ENCODE results near the gene MBOAT7.

The MBOAT7 gene

DNA sequence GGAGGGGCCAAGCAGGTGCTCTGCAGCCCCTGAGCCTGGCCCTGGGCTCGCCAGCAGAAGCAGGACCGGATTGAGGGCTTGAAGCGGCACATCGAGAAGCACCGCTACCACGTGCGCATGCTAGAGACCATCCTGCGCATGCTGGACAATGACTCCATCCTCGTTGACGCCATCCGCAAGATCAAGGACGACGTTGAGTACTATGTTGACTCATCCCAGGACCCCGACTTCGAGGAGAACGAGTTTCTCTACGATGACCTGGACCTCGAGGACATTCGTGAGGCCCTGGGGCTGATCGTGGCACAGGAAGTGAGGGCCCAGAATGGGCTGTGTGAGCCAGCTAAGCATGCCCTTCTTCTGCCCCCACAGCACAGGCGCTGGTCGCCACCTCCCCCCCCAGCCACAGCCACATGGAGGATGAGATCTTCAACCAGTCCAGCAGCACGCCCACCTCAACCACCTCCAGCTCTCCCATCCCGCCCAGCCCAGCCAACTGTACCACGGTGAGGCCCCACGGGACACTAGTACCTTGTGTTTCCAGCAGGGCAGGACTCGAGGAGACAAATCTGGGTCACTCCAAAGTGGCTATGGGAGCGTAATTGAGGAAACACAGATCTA, 43.7 kb downstream of the MBOAT7 start:
- in situ Hi-C loops (cut with MboI; ENCODE audit: low sequenced_read_pairs), result no loop called here

DNA sequence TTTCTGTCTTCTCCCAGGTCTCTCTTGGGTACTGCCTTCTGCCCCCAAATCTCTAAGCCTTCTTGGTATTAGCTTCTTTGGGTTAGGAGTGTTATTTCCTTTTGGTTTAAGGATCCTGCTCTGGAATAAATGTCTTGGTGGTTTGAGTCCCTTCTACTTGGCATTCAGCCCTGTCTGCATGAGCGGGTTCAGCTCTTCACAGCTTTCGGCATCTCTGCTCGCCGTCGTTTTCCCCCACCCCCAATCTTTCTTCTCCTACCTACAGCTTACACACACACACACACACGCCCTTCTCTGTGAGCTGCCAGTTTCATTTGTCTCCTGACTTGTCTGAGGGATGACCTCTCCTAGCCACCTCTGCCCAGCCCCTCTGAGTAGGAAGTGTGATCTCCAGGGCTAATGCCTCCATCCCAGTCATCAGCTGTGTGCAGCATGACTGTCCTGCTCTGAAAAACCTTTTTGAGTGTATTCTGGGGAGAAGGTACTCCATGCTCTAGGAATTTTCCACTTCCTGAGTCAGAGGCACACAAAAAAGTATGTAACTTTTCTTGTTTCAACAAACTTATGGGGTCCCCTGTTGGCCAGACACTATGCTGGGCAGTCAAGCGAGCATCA, 47.1 kb downstream of the MBOAT7 start:
- in situ Hi-C loops (cut with MboI; ENCODE audit: low sequenced_read_pairs), result no loop called here

DNA sequence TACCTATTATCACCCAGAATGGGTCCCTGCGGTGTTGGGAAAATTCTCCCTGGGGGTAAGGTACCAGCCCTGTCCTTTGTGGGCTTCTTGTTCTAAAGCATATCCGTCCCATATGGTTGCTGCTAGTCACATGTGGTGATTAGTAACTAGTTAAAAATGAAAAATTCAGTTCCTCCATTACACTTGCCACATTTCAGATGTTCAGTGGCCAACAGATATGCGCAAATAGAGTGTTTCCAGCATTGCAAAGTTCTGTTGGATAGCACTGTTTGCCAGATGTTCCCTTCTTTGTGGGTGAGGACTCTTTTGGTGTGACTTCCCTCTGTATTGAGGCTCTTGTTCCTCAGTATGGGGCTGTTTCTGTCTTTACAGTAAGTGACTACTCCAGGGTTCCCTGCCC, 48.0 kb downstream of the MBOAT7 start:
- in situ Hi-C loops (cut with MboI; ENCODE audit: low sequenced_read_pairs), result no loop called here

DNA sequence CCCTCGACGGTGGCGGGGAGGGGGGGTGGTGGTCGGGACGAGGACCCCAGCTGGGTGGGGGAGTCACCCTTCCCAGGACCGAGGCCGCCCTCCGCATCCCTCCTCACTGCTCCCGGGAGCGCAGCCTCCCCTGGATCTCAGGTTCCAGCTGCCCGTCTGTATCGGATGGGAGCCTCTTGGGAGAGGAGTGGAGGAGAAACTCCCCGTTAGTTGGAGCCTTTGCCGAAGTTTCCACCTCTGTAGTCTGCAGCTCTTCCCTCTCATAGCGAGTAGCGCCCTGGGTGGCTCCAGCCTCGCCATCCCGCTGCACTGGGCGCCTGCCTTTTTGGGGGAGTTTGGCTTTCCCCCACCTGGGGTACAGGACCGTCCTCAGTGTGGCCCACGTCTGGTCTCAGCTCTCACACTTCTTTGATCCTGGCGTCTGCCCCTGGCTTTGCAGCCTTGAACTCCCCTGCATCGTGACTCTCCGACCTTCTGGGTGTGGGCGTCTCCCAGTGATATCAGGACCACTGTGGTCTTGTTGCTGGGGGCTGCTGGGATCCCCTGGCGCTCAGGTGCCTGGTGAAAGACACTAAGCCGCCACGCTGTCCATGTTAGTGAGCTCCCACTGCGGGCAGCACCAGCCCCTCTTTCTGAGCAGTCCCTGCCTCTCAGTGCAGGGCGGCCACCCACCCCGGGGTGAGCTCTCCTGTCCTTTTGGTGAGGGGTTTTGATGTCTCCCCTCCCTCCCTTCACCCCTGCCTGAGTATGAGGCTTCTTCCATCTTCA, 50.7 kb downstream of the MBOAT7 start:
- in situ Hi-C loops (cut with MboI; ENCODE audit: low sequenced_read_pairs), result no loop called here

DNA sequence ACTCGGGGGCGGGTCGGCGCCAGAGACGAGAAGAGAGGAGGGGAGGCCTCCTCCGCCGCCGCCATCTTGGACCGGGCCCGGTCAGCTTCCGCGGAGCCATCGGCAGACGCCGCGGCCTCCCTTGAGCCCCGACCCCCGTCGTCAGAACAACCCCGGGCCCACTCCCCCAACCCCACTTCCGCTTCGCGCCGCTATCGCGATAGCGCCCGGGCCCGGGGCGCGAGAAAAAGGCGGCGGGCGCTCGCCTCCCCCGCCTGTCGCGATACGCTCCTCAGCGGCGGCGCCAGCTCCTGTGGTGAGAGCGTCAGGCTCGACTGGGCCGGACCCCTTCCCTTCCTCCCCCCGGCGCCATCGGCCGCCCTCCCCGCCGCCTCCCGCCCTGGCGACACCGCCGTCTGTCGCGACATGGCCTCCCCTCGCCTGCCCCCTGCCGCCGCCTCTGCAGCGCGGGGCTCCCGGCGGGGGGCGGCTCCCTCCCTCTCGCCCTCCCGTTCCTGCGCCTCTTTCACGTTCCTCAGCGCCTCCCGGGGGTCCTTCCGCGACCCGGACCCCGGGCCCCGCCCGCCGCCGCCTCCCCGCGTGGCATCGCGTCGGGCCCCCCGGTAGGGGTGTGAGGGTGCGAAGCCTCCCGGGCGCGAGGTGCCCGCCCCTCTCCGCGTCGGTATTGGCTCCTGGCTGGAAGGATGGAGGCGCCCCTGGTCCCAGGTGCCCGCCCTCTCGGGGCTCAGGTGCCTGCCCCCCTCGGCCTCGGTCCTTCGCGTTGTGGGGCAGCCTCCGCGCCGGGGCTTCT, 51.5 kb downstream of the MBOAT7 start, which contains the start of gene CNOT3:
Gene CNOT3 (plus strand): TSS at position 64 of the 790 bp plus-strand sequence. CDS start 5,217 bp downstream, outside the sequence.
- in situ Hi-C loops (cut with MboI; ENCODE audit: low sequenced_read_pairs), result no loop called here

DNA sequence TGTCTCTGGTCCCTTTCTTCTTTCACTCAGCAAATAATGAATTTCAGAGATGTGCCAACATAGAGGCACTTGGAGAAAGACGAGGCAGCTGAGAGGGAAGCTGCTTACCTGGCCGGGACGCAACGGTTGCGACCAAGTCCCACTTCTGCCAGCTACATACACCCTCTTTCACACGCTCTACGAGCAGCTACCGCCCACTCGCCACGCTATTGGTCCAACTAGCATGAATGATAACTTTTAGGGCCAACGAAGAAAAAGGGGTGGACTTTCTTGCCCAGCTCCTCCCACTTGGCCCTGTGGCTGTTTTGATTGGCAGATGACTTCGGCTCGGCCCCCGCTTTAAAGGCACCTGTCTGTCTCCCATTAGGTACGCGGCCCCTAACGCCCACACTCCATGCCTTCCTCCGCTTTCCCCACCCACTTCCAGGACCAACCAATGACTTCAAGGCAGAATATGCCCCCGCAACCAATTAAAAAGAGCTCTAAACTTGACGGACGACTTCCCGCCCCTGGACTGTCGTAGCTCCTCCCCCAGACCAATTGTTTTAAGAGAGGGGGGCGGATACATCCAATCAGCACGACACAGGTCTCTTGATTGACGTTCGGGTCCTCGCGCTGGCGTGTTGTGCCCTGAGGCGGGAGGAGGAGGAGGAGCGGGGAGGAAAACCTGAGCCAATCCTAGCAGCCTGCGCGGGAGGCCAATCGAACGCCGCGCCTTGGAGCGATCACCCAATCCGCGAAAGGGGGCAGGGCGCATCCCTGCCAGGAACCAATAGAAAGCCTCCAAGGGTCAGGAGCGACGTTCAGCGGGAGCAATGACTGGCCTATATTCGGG, 52.3 kb downstream of the MBOAT7 start:
- in situ Hi-C loops (cut with MboI; ENCODE audit: low sequenced_read_pairs), result no loop called here

DNA sequence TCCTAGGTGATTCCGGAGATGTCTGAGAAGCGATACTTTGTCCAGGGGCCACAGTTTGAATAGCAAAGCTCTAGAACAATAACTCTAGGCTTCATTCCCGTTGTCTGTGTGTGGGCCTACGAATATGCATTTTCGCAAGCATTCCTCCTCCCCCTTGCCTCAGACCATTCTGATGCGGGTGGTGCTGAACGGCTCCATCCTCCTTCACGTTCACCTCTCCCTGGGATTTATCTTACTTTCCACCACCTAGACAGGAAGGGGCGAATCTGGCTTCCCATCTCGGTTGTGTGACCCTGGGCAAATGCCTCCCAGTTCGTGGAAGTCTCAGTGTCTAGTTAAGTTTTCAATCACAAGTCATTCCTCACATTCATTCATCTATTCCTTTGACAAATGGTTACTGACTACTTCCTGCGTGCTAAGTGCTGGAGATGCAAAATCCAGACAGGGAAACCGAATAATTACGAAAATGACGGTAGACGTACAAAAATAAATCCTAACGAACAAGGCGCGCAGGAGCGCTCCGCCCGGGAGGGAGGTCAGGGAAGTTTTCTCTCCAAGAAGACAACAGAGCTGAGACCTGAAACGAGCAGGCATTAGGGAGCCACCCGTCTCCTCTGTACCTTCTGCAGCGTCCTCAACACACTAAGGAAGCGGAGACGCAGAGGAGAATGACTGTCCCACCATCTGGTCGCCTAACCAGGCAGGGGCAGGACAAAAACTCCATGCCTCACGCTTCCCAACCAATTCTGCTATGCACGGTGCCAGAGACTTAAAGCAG, 53.1 kb downstream of the MBOAT7 start:
- in situ Hi-C loops (cut with MboI; ENCODE audit: low sequenced_read_pairs), result no loop called here

DNA sequence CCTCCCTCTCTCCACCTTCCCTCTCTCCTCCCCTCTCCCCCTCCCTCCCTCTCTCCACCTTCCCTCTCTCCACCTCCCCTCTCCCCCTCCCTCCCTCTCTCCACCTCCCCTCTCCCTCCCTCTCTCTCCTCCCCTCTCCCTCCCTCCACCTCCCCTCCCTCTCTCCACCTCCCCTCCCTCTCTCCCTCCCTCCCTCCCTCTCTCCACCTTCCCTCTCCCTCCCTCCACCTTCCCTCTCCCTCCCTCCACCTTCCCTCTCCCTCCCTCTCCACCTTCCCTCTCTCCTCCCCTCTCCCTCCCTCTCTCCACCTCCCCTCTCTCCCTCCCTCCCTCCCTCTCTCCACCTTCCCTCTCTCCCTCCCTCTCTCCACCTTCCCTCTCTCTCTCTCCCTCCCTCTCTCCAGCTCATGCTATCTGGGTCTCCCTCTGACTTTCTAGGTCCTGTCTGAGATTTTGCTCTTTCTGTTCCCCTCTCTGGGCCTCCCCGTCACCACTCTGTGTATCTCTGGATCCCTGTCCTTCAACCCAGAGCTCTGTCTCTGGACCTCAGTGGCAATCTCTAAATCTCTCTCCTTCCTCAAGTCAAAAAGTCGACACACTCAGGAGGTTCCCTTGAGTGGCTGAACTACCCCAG, 55.3 kb downstream of the MBOAT7 start:
- in situ Hi-C loops (cut with MboI; ENCODE audit: low sequenced_read_pairs), result no loop called here

DNA sequence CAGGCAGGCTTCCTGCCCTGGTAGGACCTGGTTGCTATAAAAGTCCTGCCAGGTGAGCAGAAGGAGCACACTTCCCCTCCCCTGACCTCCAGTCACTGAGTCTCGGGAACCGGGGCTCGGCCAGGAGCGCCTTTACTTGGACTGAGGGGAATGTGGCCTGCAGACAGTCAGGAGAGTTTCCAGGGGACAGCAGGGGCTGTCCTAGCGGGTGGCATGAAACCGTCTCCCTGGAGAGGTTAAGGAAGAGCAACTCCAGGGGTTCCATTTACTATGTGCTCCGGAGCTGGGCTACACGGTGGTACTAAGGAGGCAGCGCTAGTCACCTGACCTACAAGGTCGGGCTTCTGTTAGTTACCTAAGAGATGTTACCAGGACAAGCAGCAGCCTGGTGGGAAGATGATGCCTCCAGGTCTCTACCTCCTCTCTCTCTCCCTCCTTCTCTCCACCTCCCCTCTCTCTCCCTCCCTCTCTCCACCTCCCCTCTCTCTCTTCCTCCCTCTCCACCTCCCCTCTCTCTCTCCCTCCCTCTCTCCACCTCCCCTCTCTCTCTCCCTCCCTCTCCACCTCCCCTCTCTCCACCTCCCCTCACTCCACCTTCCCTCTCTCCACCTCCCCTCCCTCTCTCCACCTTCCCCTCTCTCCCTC, 55.9 kb downstream of the MBOAT7 start:
- in situ Hi-C loops (cut with MboI; ENCODE audit: low sequenced_read_pairs), result no loop called here

DNA sequence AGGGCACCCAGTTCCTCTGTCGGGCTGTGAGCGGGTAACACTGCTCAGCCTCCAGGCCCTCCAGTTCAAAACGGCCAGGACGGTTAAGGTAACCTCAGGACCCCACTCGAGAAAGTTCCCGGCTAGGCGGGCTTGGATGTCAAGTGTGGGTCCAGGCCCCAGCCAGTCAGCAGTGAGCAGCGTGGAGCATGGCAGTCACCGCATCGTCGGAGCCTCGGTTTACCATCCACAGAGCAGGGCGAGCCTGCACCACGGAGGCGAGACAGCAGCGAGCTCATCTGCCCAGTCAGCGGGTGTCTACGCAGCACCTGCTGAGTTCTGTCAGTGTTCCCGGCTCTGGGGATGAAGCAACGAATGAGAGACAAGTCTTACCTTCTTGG, 59.8 kb downstream of the MBOAT7 start:
- in situ Hi-C loops (cut with MboI; ENCODE audit: low sequenced_read_pairs), result no loop called here

DNA sequence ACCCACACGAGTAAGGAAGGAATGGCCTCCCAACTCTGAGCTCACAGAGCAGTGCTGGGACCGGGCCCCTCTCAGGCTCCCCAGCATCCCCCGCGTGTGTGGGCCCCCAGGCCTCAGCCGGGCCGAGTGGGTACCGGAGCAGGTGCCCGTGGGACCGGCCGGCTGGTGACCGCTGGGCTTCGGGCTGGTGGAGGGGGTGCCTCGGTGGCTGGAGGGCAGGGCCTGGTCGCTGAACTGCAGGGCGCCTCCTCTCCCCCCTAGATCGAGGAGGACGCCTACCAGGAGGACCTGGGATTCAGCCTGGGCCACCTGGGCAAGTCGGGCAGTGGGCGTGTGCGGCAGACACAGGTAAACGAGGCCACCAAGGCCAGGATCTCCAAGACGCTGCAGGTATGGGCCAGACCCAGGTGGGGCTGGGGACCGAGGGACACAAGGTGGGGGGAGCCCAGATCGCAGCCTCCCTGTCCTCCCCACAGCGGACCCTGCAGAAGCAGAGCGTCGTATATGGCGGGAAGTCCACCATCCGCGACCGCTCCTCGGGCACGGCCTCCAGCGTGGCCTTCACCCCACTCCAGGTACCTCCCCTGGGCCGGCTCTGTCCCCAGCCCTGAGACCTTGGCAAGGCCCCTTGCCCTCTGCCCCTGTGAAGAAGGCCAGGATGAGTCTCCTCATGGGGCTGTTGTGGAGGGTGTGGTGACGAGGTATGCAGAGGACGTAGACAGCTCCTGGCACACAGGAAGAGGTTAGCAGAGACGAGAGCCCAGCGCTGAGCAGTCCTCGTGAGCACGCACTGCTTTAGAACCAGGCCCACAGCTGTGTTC, 60.4 kb downstream of the MBOAT7 start:
- in situ Hi-C loops (cut with MboI; ENCODE audit: low sequenced_read_pairs), result no loop called here

DNA sequence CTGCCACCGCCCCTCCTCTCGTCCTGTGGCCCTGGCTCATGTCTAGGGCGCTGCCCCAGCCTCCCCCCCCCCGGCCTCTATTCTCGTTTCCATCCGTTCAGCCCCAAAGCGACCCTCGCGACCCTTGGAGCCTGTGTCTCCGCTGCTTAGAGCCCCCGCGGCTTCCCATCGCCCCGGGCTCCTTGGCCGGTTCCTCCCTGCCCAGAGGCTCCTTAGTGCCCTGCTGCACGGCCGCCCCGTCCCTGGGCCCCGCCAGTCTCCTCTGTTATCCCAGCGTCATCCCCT, 61.0 kb downstream of the MBOAT7 start:
- in situ Hi-C loops (cut with MboI; ENCODE audit: low sequenced_read_pairs), result no loop called here

DNA sequence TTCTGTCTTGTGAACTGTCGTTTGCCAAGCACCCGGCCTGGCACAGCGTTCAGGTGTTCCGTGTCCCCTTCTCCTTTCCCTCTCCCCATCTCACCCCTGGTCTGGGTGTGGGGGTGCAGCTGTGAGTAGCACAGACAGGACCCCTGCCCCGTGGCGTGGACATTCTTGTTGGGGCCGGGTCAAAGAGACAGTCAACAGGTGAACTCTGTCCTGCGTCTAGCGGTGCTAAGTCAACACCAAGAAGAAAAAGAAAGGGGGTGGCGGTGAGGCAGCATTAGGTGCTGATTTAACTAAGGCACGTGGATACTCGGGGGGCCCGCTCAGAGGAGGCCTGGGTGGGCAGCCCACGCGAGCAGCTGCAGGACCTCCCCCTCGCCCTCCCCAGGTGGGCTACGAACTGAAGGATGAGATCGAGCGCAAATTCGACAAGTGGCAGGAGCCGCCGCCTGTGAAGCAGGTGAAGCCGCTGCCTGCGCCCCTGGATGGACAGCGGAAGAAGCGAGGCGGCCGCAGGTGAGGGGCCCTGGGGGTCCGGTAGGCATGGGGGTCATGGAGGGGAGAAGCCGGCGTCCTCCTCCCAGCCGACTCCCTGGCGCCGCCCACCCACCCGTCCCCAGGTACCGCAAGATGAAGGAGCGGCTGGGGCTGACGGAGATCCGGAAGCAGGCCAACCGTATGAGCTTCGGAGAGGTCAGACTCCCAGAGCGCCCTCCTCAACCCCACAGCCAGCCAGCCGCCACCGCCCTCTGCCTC, 61.5 kb downstream of the MBOAT7 start:
- in situ Hi-C loops (cut with MboI; ENCODE audit: low sequenced_read_pairs), result no loop called here

DNA sequence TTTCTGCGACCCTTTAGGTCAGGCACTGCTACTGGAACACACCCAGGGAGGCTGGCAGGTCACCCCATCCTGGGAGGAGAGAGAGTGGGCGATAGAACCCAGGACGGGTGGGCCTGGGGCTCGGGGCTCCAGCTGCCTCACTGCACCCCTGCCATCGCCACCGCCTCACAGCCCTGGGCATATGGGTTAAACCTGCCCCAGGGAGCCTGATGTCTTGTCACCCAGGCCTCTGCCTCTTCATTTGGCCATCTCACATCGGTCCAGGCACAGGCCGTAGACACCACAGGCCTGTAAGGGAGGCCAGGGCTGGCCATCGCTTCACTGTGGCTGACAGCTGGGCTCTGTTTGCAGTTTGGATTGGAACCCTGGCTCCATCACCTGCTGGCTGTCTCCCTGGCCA, 63.7 kb downstream of the MBOAT7 start:
- in situ Hi-C loops (cut with MboI; ENCODE audit: low sequenced_read_pairs), result no loop called here

DNA sequence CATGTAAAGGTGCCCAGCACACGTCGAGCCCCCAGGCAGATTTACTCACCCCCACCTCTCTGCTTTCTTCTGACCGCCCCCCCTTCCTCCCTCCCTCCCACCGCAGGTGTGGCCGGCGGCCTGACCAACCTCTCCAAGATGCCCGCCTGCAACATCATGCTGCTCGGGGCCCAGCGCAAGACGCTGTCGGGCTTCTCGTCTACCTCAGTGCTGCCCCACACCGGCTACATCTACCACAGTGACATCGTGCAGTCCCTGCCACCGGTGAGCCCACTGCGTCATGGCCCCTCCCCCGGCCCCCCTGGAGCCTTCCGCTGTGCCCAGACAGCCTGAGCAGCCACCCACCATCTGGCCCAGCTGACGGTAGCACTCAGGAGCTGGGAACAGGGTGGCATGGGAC, 65.0 kb downstream of the MBOAT7 start:
- in situ Hi-C loops (cut with MboI; ENCODE audit: low sequenced_read_pairs), result no loop called here

DNA sequence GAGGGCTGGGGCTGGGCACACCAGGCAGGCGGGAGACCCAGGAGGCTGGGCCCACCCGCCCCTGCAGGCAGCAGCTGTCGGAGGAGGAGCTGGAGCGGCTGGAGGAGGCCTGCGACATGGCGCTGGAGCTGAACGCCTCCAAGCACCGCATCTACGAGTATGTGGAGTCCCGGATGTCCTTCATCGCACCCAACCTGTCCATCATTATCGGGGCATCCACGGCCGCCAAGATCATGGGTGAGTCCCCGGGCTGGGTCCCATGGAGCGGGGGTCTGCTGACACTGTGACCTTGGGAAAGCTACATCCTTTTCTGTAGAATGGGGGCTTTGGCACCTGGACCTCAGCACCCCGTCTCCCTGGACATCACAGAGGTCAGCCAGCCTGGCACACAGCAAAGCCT, 65.7 kb downstream of the MBOAT7 start:
- in situ Hi-C loops (cut with MboI; ENCODE audit: low sequenced_read_pairs), result no loop called here

Measured in hTERT RPE-1 (cell line).